Activated CD4-positive, alpha-beta memory T cell treated with anti-CD3 and anti-CD28 coated beads for 36 hours (primary cell): Measurements from ENCODE around the gene HSD3B2. TPM values are rescaled to one million over a fixed set of nuclear protein-coding genes. Genes with fewer than 3 reads are reported as not detected.

Experiments
- CTCF ChIA-PET: fragments of 350-600 bp; sonication (Branson Sonifier 250); formaldehyde crosslinking; loops from one replicate; lab custom pipeline; 2021; ENCODE audit warnings: antibody characterized with exemption, inconsistent platforms; lab: Charles Lee
- POLR2A ChIA-PET: fragments of 350-600 bp; sonication (Branson Sonifier 250); formaldehyde crosslinking; loops from one replicate; lab custom pipeline; 2021; ENCODE audit warnings: antibody characterized with exemption; lab: Charles Lee
- DNase-seq: peaks from one replicate; pipeline ENCODE4 v3.0.0-alpha.2; 2020
- H3K27ac Mint-ChIP-seq: one replicate; pipeline ENCODE4 v1.8.0; 2021; ENCODE audit warnings: mixed read lengths
- H3K27me3 Mint-ChIP-seq: one replicate; pipeline ENCODE4 v1.8.0; 2021; ENCODE audit warnings: mixed read lengths
- H3K36me3 Mint-ChIP-seq: one replicate; pipeline ENCODE4 v1.8.0; 2021; ENCODE audit warnings: mixed read lengths
- H3K4me1 Mint-ChIP-seq: one replicate; pipeline ENCODE4 v1.8.0; 2021; ENCODE audit warnings: low read depth, mixed read lengths
- H3K4me3 Mint-ChIP-seq: one replicate; pipeline ENCODE4 v1.8.0; 2021; ENCODE audit warnings: mild to moderate bottlenecking, mixed read lengths
- H3K9me3 Mint-ChIP-seq: one replicate; pipeline ENCODE4 v1.8.0; 2021; ENCODE audit warnings: mixed read lengths
- intact Hi-C: fragments of 100-400 bp; cut with micrococcal nuclease; formaldehyde crosslinking; loops from one replicate; pipeline ENCODE4 v1.15.1; 2023
- total RNA-seq, 2 experiments: library from RNA; stranded (reverse); gene quantifications; one replicate each; pipeline ENCODE4 v1.2.3, GENCODE V29; 2021

The HSD3B2 gene
- total RNA-seq, 2 experiments from 2014 or later = not detected

DNA sequence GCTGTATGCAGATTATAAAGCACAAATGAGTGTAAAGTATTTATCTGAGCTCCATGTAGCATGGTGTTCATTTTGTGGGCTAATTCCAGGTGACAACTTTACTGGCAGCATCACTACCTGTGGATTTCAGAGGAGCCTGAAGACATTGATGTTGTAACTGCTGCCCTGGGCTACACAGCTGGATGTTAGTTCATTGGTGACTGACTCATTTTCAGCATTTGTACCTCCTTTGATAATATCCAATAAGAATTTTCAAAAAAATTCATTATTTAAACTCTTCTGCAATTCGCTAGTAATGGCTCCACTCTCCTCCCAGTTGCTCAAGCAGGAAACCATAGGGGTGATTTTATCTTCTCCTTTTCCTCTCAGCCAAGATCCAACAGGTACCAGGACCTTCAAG, 54.8 kb downstream of the HSD3B2 start:
- DNase-seq = no peak
- H3K4me3 Mint-ChIP-seq = no peak overlapping the region
- no peaks in the 10 kb centered on the region for H3K9me3 Mint-ChIP-seq
- H3K27me3 Mint-ChIP-seq = no peaks in the 10 kb centered on the region
- ChIA-PET CTCF (no interaction called here), POLR2A (no interaction called here)
- H3K4me1 Mint-ChIP-seq = no peaks in the 10 kb centered on the region
- no peaks in the 10 kb centered on the region for H3K36me3 Mint-ChIP-seq
- intact Hi-C loops = no loop called here
- no peak overlapping the region for H3K27ac Mint-ChIP-seq

DNA sequence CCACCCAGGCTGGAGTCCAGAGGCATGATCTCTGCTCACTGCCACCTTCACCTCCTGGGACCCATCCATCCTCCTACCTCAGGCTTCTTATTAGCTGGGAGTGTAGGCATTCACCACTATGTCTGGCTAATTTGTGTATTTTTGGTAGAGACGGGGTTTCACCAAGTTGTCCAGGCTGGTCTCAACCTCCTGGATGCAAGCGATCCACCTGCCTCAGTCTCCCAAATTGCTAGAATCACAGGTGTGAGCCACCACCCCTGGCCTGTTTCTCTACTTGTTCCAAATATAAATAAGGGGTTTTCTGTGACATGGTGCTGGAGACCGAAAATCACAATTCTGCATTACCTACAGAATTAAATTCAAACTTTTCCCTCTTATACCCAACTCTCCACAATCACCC, 55.4 kb downstream of the HSD3B2 start:
- H3K4me1 Mint-ChIP-seq = no peaks in the 10 kb centered on the region
- no peaks in the 10 kb centered on the region for H3K9me3 Mint-ChIP-seq
- DNase-seq = no peak
- no peaks in the 10 kb centered on the region for H3K27me3 Mint-ChIP-seq
- H3K36me3 Mint-ChIP-seq = no peaks in the 10 kb centered on the region
- intact Hi-C loops = no loop called here
- ChIA-PET POLR2A (no interaction called here), CTCF (no interaction called here)
- H3K27ac Mint-ChIP-seq = no peak overlapping the region
- H3K4me3 Mint-ChIP-seq = no peak overlapping the region

DNA sequence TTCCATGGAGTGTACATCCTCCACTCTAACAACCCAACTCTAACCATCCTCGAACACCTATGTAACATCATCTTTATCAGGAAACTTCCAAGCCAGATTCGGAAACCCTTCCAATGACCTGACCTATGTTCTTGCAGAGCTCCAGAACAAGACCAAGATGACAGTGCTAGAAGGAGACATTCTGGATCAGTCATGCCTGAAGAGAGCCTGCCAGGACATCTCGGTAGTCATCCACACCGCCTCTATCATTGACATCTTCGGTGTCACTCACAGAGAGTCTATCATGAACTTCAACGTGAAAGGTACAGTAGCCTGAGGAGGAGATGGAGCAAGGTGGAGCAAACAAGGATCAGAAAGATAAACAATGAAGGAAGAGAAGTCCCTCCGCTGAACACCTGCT, 56.0 kb downstream of the HSD3B2 start:
- intact Hi-C loops = no loop called here
- CTCF ChIA-PET = no interaction called here
- POLR2A ChIA-PET = no interaction called here
- Mint-ChIP-seq H3K27me3 (no peaks in the 10 kb centered on the region), H3K27ac (no peak overlapping the region), H3K4me1 (no peaks in the 10 kb centered on the region), H3K36me3 (no peaks in the 10 kb centered on the region), H3K9me3 (no peaks in the 10 kb centered on the region), H3K4me3 (no peak overlapping the region)
- DNase-seq = no peak

DNA sequence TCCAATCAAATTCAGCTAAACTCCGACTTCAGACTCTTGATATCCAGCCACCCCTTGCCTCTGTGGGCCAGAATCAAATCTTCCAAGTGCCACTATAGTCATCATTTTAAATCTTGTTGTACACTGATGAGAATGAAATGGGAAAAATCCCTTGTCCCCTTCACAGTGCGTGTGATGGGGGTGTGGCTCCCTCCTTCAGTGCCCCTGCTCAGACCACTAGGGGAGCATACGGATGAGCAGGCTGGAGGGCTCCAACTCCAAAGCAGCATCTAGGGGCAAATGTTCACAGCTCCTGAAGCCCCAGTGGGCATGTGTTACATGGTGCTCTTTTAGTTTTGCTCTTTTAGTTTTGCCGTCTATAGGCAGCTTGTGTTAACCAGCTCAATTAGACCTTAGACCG, 56.6 kb downstream of the HSD3B2 start:
- Mint-ChIP-seq H3K36me3 (no peaks in the 10 kb centered on the region), H3K9me3 (no peaks in the 10 kb centered on the region), H3K4me1 (no peaks in the 10 kb centered on the region), H3K27me3 (no peaks in the 10 kb centered on the region), H3K4me3 (no peak overlapping the region), H3K27ac (no peak overlapping the region)
- ChIA-PET POLR2A (no interaction called here), CTCF (no interaction called here)
- intact Hi-C loops = no loop called here
- no peak for DNase-seq

DNA sequence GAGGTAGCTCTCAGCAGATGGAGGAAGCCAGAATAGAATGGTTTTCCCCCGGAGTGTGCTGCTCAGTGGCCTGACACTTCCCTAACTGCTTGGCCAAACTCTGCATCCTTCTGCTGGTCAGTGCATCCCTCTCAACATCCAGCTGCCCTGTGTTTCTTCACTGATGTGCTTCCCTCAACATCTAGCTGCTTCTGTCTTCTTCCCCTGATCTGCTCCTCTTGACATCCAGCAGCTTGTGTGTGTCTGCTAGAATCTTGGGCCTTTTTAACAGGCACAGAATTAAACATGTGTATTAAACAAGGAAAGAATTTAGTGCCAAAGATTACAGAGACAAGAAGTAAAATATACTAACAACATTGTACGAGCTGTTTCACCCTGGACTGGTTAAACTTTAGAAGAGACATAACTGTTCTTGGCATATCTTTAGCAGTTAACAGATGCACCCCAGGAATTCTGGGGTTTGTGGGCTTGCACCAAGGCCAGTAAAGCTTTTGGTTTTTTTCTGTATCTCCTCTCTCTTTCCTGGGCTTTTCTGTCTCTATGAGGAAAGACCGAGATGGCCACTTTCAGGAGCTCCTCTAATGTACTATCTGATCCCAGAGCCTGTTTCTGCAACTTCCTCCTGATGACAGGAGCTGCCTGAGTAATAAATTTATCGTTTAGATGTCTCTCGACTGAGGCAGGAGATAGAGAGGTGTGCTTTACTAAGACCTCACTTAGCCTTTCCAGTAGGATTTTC, 57.3 kb downstream of the HSD3B2 start:
- no peak overlapping the region for H3K4me3 Mint-ChIP-seq
- POLR2A ChIA-PET = no interaction called here
- H3K4me1 Mint-ChIP-seq = no peaks in the 10 kb centered on the region
- CTCF ChIA-PET = no interaction called here
- H3K27me3 Mint-ChIP-seq = no peaks in the 10 kb centered on the region
- no peaks in the 10 kb centered on the region for H3K9me3 Mint-ChIP-seq
- no peak for DNase-seq
- no peak overlapping the region for H3K27ac Mint-ChIP-seq
- no peaks in the 10 kb centered on the region for H3K36me3 Mint-ChIP-seq
- intact Hi-C loops = no loop called here

Other genes starting within 250 kb of the HSD3B2 start
- not detected for gene HAO2, start 46.4 kb upstream of the HSD3B2 start, total RNA-seq
- gene HSD3B1, start 92.1 kb downstream of the HSD3B2 start, total RNA-seq = not detected
- gene ZNF697, start 233.1 kb downstream of the HSD3B2 start, total RNA-seq = under 1 TPM; 0.62 to 0.68 TPM